NCI-H1092 treated with DMSO at 0.1 percent for 48 hours (cell line): ENCODE measurements around the gene RBPMS2.

Experiments
- DNase-seq: peaks from one replicate; lab custom pipeline; 2025; lab: John Stamatoyannopoulos, UW

RBPMS2 gene

GRCh38 chr15:64782751-64783150 lies 7.4 kb upstream of the RBPMS2 start:
- DNase-seq: no peak

- no peak for DNase-seq
Measured at GRCh38 chr15:64781299-64781698, 5.9 kb upstream of the RBPMS2 start.

DNA sequence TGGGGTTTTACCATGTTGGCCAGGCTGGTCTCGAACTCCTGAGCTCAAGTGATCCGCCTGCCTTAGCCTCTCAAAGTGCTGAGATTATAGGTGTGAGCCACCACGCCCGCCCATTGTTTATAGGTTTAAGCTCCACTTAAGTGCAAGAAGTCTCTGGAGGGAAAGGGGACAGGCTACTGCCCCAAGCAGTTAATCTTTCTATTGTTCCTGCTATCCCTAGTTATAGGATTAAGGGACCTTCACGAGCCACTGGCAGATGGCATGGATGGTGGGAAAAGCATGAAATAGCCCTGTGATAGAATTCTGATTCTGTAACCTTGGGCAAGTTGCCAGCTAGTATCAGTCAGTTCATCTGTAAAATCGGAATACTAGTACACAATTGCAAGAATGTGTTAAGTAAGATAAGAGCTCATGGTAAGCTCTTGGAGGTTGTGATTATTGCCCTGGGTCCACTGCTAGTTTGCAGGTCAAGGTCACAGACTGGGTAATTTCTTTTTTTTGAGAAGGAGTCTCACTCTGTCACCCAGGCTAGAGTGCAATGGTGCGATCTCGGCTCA lies 5.3 kb upstream of the RBPMS2 start:
- no peak for DNase-seq

- DNase-seq: no peak
Measured at GRCh38 chr15:64779630-64780029, 4.2 kb upstream of the RBPMS2 start.

DNA sequence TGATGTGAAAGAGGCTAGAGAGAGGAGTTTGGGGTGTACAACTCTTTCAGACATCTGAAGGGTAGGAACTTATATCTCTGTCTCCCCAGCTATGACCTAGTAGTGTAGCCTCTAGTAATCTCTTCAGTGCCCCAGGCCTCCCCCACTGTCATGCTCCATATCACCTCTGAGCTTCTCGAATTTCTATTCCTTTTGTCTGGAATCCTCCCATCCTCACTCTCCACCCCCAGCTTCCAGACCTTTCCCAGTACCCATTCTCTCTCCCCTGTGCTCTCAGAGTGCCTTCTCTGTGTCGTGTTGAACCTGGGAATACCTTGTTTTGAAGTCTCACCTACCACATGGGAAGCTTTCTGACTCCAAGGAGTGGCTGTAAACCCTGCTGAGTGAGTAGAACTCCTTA lies 3.6 kb upstream of the RBPMS2 start:
- DNase-seq: no peak

DNA sequence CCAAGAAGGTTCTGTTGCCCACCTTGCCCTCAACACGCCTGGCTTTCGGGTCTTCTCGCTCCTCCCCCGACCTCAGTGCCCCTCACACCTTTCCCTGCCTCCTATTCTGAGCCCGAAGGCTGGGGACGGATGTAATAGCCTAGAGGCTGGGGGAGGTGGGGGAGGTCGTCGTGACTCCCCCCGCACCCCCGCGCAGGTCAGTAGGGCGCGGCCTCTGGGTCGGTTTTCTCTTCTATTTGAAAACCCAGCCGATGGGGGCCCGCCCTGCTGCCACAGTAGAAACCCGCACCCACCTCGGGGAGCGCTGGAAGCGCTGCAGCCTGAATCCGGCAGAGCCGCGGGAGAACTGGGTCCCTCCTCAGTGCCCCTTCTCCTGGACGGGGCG lies 1.0 kb upstream of the RBPMS2 start:
- no peak for DNase-seq

DNA sequence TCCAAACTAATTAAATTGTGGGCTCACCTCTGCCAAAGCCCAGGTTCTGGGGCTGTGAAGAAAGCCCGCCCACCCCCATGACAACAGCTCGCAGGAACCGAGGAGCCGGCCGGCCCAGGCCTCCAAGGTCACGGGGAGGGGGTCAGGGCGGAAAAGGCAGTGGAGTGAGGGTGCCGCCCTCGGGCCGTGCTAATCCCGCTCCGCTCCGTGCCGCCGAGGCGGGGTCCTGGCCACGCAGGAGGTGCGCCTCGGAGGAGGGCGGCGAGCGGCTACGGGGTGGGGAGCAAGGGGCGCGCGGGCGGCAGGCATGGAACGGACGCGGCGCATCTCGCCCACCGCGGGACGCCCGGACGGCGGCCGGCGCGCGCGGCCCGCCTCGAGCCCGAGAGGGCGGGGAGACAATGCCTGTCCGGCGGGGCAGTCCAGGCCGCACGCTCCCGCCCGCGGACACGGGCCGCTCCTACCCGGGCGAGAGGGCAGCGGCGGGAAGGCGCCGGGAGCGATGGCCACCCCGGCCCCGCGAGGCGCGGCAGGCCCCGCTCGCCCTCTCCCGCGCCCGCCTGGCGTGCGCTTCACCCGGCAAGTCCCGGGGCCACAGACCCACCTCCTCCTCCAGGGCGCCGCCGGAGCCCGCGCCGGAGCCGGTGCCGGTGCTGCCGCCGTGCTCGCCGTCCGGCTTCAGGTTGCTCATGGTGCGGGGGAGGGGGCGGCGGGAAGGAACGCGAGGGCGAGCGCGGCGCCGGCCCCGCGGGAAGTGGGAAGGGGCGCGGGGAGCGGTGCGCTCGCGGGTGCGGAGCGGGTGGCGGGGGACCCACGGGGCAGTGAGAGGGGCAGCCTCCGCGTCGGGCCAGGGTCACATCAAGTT lies 528 bp downstream of the RBPMS2 start:
- no peak for DNase-seq

- no peak for DNase-seq
Measured at GRCh38 chr15:64774037-64774628, 1.3 kb downstream of the RBPMS2 start.

GRCh38 chr15:64773606-64774005 lies 1.8 kb downstream of the RBPMS2 start:
- DNase-seq: no peak

DNA sequence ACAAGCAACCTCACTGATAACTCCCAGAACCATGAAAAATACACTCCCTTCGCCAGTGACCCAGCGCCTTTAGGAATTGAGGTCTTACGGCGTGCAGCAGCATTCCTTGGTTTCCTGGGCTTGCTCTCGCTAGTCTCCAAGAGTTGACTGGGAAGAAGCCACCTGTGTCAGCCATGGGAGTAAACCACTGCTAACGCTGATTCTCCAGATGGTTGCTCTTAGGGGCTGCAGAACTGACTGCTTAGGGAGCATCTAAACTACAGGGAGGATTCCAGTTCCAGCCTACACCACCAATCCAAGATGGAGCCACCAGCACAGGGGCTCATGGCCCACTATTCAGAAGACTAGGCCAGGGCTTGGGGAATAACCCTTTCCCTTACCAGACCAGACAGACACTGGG lies 2.4 kb downstream of the RBPMS2 start:
- DNase-seq: no peak

GRCh38 chr15:64772488-64772887 lies 2.9 kb downstream of the RBPMS2 start:
- DNase-seq: no peak

DNA sequence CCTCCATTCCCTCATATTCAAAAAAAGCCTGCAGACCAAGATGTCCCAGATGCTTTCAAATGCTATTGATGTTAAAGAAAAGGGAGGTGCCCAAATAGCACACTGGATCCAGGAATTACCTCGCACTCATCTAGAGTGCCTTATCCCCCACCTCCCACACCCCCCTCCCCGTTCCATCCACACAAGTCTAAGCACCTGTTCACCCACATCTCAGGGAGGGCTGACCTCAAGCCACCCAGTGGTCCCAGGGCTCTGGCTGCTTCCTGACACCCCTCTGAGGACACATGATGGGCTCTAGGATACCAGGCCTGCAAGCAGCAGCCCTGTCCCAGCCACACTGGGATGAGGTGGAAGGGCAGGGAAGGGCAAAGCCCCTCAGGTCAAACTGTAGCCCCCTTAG lies 4.8 kb downstream of the RBPMS2 start:
- DNase-seq: no peak

GRCh38 chr15:64767203-64767602 lies 8.2 kb downstream of the RBPMS2 start:
- no peak for DNase-seq

GRCh38 chr15:64766058-64766457 lies 9.3 kb downstream of the RBPMS2 start:
- no peak for DNase-seq

GRCh38 chr15:64763874-64764273 lies 11.5 kb downstream of the RBPMS2 start:
- no peak for DNase-seq

GRCh38 chr15:64763462-64763861 lies 11.9 kb downstream of the RBPMS2 start:
- no peak for DNase-seq

DNA sequence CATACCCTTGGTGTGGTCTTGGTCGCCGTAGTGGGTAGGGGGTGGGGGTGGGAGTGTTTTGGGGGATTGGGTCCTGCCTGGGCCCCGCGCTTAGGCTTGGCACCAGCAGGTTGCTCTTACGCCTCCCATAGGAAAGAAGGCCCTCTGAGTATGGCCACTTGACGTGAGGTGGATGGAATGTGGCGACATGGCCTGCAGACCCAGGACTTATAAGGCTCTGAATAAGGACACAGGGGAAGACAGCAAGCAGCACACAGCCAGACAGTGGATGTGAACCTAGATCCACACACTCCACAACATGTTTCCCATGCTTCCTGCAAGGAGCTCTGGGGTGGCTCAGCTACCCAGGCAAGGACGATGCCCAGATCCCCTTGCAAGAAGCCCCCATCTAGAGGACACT lies 12.4 kb downstream of the RBPMS2 start:
- no peak for DNase-seq

DNA sequence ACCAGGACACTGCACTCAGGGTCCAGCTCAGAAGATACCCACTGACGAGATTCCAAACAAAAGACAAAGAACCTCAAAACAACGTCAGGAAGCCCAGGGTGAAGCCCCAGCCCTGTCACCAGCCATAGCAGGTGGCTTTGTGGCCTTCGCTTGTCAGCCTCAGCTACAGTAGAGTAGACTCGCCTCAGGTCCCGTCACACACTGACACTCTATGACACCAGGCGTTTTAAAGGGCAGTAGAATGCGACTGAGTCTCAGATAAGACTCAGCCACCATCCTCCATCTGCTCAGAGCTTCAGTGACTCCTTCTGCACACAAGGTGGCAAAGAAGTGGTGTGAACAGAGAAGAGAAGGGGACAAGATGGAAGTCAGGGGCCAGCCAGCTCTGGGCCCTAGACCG lies 12.8 kb downstream of the RBPMS2 start:
- no peak for DNase-seq

- no peak for DNase-seq
Measured at GRCh38 chr15:64761156-64761555, 14.2 kb downstream of the RBPMS2 start.

DNA sequence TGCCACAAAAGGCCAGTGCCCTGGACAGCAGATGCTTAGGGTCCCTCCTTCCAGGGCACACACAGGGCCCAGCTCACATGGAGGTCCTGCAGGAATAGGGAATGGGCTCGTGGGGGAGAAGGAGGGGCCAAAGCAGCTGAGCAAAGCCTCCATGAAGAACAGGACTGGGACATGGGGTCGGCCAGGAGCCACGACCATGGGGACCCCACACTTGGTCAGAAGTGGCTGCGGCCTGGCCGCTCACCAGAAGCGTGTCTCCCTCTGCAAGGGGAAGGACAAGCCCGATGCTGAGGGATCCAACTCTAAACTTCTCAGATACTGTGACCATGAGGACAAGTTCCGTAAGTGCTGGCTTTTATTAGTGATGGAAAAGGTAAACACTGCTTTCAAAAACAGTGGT lies 15.3 kb downstream of the RBPMS2 start:
- no peak for DNase-seq

- DNase-seq: no peak
Measured at GRCh38 chr15:64755427-64755940, 19.9 kb downstream of the RBPMS2 start.

- DNase-seq: no peak
Measured at GRCh38 chr15:64754663-64755426, 20.5 kb downstream of the RBPMS2 start.
